Neural progenitor cell (in vitro differentiated cells): ENCODE results near the gene HYAL3. TPM values are rescaled to one million over a fixed set of nuclear protein-coding genes. Genes with fewer than 3 reads are reported as not detected.

Experiments
- DNase-seq: peaks from one replicate; pipeline ENCODE4 v3.0.0-alpha.2; 2016; ENCODE audit warnings: low spot score
- H2AFZ ChIP-seq: fragments of 200-600 bp; sonication (generic); replicated peaks from 2 replicates; pipeline ENCODE4 v1.6.1; 2016; ENCODE audit warnings: antibody characterized with exemption
- H3F3A ChIP-seq: fragments of 200-600 bp; sonication (generic); 2 replicates; pipeline ENCODE4 v1.6.1; 2016; ENCODE audit warnings: antibody characterized with exemption, low read depth
- H3K27ac ChIP-seq: fragments of 200-600 bp; sonication (generic); 2 replicates; pipeline ENCODE4 v1.5.1; 2016; ENCODE audit warnings: mild to moderate bottlenecking
- H3K27me3 ChIP-seq: fragments of 200-600 bp; sonication (generic); 2 replicates; pipeline ENCODE4 v1.6.1; 2016; ENCODE audit warnings: mild to moderate bottlenecking, moderate library complexity
- H3K36me3 ChIP-seq: fragments of 200-600 bp; sonication (generic); 2 replicates; pipeline ENCODE4 v1.5.1; 2016
- H3K4me1 ChIP-seq: fragments of 200-600 bp; sonication (generic); 2 replicates; pipeline ENCODE4 v1.6.1; 2016; ENCODE audit warnings: mixed run types
- H3K4me2 ChIP-seq: fragments of 200-600 bp; sonication (generic); 2 replicates; pipeline ENCODE4 v1.6.1; 2016
- H3K4me3 ChIP-seq: fragments of 200-600 bp; sonication (generic); 2 replicates; pipeline ENCODE4 v1.5.1; 2016
- H3K79me2 ChIP-seq: fragments of 200-600 bp; sonication (generic); 2 replicates; pipeline ENCODE4 v1.6.1; 2016; ENCODE audit warnings: low read depth
- H3K9ac ChIP-seq: fragments of 200-600 bp; sonication (generic); 2 replicates; pipeline ENCODE4 v1.6.1; 2016
- H3K9me3 ChIP-seq: fragments of 200-600 bp; sonication (generic); 2 replicates; pipeline ENCODE4 v1.5.1; 2016; ENCODE audit warnings: low read depth
- H4K20me1 ChIP-seq: fragments of 200-600 bp; sonication (generic); 2 replicates; pipeline ENCODE4 v1.6.1; 2016; ENCODE audit warnings: low read depth
- H3K27ac Mint-ChIP-seq: 3 replicates; pipeline ENCODE4 v1.8.0; 2021; ENCODE audit warnings: mixed read lengths
- H3K27me3 Mint-ChIP-seq: 2 replicates; pipeline ENCODE4 v1.8.0; 2022; ENCODE audit warnings: low read depth, mild to moderate bottlenecking, inconsistent platforms, moderate library complexity, mixed read lengths; ENCODE audit not compliant: insufficient read depth
- H3K36me3 Mint-ChIP-seq: 3 replicates; pipeline ENCODE4 v1.8.0; 2021; ENCODE audit warnings: mixed read lengths
- H3K4me1 Mint-ChIP-seq: 3 replicates; pipeline ENCODE4 v1.8.0; 2021; ENCODE audit warnings: mixed read lengths
- H3K4me3 Mint-ChIP-seq: 3 replicates; pipeline ENCODE4 v1.8.0; 2021; ENCODE audit warnings: mild to moderate bottlenecking, moderate library complexity, mixed read lengths
- H3K9me3 Mint-ChIP-seq: 3 replicates; pipeline ENCODE4 v1.8.0; 2020; ENCODE audit warnings: mixed read lengths
- EZH2 ChIP-seq: fragments of 200-600 bp; sonication (generic); IDR thresholded peaks from 2 replicates; pipeline ENCODE4 v1.6.1; 2017; ENCODE audit warnings: antibody characterized with exemption, mild to moderate bottlenecking, moderate library complexity
- EZH2phosphoT487 ChIP-seq: fragments of 200-600 bp; sonication (generic); IDR thresholded peaks from 2 replicates; pipeline ENCODE4 v1.6.1; 2017; ENCODE audit warnings: antibody characterized with exemption
- total RNA-seq: library from RNA; depleted of rRNA; stranded (reverse); fragments of >200 nt; gene quantifications from 2 replicates; pipeline ENCODE4 v1.2.3, GENCODE V29; 2015; ENCODE audit warnings: low replicate concordance
- TF ChIP-seq, protein P1 (sequence below): fragments of 200-600 bp; sonication (generic); IDR thresholded peaks from 2 replicates; pipeline ENCODE4 v1.5.1; 2017; ENCODE audit warnings: antibody characterized with exemption, mild to moderate bottlenecking

Gene HYAL3
- total RNA-seq, 1 donor from 2014 or later, result 2.2 TPM

DNA sequence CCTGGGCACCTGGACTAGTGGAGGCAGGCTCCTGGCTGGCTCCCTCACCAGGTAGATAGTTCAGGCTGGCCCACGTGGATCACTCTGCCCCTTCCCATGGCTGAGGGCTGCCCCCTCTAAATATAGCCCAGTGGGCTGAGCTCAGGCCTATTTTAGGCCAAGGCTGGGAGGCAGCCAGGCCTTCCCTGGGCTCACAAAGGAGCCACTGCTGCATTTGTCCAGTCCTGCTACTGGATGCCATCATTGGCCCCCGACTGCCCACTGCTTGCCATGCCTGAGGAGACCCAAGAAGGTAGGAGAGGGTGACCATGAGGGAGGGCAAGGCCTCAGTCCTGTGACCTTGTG is 20.4 kb downstream of the HYAL3 start, which contains the start of gene LSMEM2:
Gene LSMEM2 (plus strand): TSS at position 208 of the 345 bp plus-strand sequence. CDS start 27 bp downstream, at position 235.
- peaks cover 20% of the 10 kb centered on the region for H3K27me3 Mint-ChIP-seq
- no peaks in the 10 kb centered on the region for H3K79me2 ChIP-seq
- no peak within 1 kb of the TSS for H2AFZ ChIP-seq
- H3K9me3 ChIP-seq, result no peaks in the 10 kb centered on the region
- no peaks in the 10 kb centered on the region for H4K20me1 ChIP-seq
- no peak within 1 kb of the TSS for H3K27ac ChIP-seq
- H3K4me1 ChIP-seq, result peaks cover 4% of the 10 kb centered on the region
- TF ChIP-seq EZH2 (no peak), EZH2phosphoT487 (no peak)
- TF ChIP-seq, protein P1, sequence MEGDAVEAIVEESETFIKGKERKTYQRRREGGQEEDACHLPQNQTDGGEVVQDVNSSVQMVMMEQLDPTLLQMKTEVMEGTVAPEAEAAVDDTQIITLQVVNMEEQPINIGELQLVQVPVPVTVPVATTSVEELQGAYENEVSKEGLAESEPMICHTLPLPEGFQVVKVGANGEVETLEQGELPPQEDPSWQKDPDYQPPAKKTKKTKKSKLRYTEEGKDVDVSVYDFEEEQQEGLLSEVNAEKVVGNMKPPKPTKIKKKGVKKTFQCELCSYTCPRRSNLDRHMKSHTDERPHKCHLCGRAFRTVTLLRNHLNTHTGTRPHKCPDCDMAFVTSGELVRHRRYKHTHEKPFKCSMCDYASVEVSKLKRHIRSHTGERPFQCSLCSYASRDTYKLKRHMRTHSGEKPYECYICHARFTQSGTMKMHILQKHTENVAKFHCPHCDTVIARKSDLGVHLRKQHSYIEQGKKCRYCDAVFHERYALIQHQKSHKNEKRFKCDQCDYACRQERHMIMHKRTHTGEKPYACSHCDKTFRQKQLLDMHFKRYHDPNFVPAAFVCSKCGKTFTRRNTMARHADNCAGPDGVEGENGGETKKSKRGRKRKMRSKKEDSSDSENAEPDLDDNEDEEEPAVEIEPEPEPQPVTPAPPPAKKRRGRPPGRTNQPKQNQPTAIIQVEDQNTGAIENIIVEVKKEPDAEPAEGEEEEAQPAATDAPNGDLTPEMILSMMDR, result no peak
- H3K4me1 Mint-ChIP-seq, result peaks cover 19% of the 10 kb centered on the region
- no peak within 1 kb of the TSS for H3K4me3 Mint-ChIP-seq
- no peak within 1 kb of the TSS for H3K9ac ChIP-seq
- no peaks in the 10 kb centered on the region for H3K9me3 Mint-ChIP-seq
- no peak for DNase-seq
- H3K27me3 ChIP-seq, result peaks cover 48% of the 10 kb centered on the region
- no peak within 1 kb of the TSS for H3K4me3 ChIP-seq
- H3K36me3 Mint-ChIP-seq, result no peaks in the 10 kb centered on the region
- peak within 1 kb of the TSS; percentile 46 for H3K27ac Mint-ChIP-seq
- H3F3A ChIP-seq, result peaks cover 7% of the 10 kb centered on the region
- H3K36me3 ChIP-seq, result no peaks in the 10 kb centered on the region
- H3K4me2 ChIP-seq, result no peak within 1 kb of the TSS

- Mint-ChIP-seq H3K4me3 (no peak overlapping the region), H3K4me1 (peaks cover 19% of the 10 kb centered on the region), H3K27ac (peak overlapping the region; percentile 46), H3K36me3 (no peaks in the 10 kb centered on the region), H3K27me3 (peaks cover 20% of the 10 kb centered on the region), H3K9me3 (no peaks in the 10 kb centered on the region)
- Histone ChIP-seq H3K36me3 (no peaks in the 10 kb centered on the region), H3K4me3 (no peak overlapping the region), H2AFZ (no peak overlapping the region), H3K9me3 (no peaks in the 10 kb centered on the region), H3F3A (peaks cover 7% of the 10 kb centered on the region), H3K4me1 (peaks cover 6% of the 10 kb centered on the region), H4K20me1 (no peaks in the 10 kb centered on the region), H3K79me2 (no peaks in the 10 kb centered on the region), H3K27me3 (peaks cover 53% of the 10 kb centered on the region), H3K4me2 (no peak overlapping the region), H3K9ac (no peak overlapping the region), H3K27ac (no peak overlapping the region)
- DNase-seq, result no peak
- TF ChIP-seq EZH2phosphoT487, result no peak
- TF ChIP-seq, protein P1, result no peak
- no peak for TF ChIP-seq EZH2
Measured at GRCh38 chr3:50278123-50278879, 20.9 kb downstream of the HYAL3 start.

DNA sequence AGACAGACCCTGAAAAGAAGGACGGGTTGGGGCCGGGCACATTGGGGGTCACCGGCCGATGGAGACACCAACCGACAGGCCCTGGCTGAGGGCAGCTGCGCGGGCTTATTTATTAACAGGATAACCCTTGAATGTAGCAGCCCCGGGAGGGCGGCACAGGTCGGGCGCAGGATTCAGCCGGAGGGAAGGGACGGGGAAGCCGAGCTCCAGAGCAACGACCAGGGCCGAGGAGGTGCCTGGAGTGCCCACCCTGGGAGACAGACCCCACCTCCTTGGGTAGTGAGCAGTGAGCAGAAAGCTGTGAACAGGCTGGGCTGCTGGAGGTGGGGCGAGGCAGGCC is 22.5 kb downstream of the HYAL3 start:
- DNase-seq, result no peak
- H3F3A ChIP-seq, result peaks cover 7% of the 10 kb centered on the region
- peaks cover 9% of the 10 kb centered on the region for H3K4me1 ChIP-seq
- Mint-ChIP-seq H3K4me1 (peaks cover 27% of the 10 kb centered on the region), H3K27ac (no peak overlapping the region), H3K27me3 (peaks cover 17% of the 10 kb centered on the region), H3K4me3 (no peak overlapping the region), H3K36me3 (no peaks in the 10 kb centered on the region), H3K9me3 (no peaks in the 10 kb centered on the region)
- H3K27me3 ChIP-seq, result peaks cover 59% of the 10 kb centered on the region
- no peaks in the 10 kb centered on the region for H4K20me1 ChIP-seq
- no peak overlapping the region for H3K9ac ChIP-seq
- H3K4me3 ChIP-seq, result no peak overlapping the region
- no peak overlapping the region for H3K4me2 ChIP-seq
- H3K79me2 ChIP-seq, result no peaks in the 10 kb centered on the region
- no peak overlapping the region for H3K27ac ChIP-seq
- no peak overlapping the region for H2AFZ ChIP-seq
- no peak for TF ChIP-seq EZH2phosphoT487
- no peaks in the 10 kb centered on the region for H3K9me3 ChIP-seq
- H3K36me3 ChIP-seq, result no peaks in the 10 kb centered on the region

DNA sequence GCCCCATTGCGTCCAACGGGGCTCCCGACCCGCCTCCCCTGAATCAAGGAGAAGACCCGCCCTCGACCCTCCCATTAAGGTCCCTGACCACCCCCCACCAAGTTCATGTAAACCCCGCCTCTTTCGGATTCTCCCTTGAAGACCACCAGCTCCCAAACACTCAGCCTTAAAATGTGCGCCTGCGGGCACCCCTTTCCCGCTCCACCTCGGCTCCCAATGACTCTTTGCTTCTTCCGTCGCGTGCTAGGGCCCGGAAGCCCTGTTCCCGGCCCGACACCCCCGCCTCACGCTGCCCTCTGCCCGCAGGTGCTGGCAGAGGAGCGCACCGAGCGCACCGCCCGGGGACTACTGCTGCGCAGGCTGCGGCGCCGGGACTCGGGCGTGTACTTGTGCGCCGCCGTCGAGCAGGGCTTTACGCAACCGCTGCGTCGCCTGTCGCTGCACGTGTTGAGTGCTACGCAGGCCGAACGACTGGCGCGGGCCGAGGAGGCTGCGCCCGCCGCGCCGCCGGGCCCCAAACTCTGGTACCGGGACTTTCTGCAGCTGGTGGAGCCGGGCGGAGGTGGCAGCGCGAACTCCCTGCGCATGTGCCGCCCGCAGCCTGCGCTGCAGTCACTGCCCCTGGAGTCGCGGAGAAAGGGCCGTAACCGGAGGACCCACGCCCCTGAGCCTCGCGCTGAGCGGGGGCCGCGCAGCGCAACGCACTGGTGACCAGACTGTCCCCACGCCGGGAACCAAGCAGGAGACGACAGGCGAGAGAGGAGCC is 23.0 kb downstream of the HYAL3 start:
- H3K4me2 ChIP-seq, result peak overlapping the region; percentile 88
- H3K36me3 Mint-ChIP-seq, result no peaks in the 10 kb centered on the region
- peak overlapping the region; percentile 48 for H3K4me3 ChIP-seq
- peaks cover 7% of the 10 kb centered on the region for H3F3A ChIP-seq
- TF ChIP-seq EZH2, result peak; percentile 66
- no peak for TF ChIP-seq EZH2phosphoT487
- peaks cover 33% of the 10 kb centered on the region for H3K4me1 Mint-ChIP-seq
- peak overlapping the region; percentile 73 for H3K4me3 Mint-ChIP-seq
- no peak overlapping the region for H3K27ac Mint-ChIP-seq
- peaks cover 17% of the 10 kb centered on the region for H3K27me3 Mint-ChIP-seq
- H3K27ac ChIP-seq, result no peak overlapping the region
- H3K27me3 ChIP-seq, result peaks cover 59% of the 10 kb centered on the region
- no peaks in the 10 kb centered on the region for H3K36me3 ChIP-seq
- no peaks in the 10 kb centered on the region for H3K9me3 Mint-ChIP-seq
- DNase-seq, result peak; percentile 49
- no peaks in the 10 kb centered on the region for H3K9me3 ChIP-seq
- H3K79me2 ChIP-seq, result no peaks in the 10 kb centered on the region
- H4K20me1 ChIP-seq, result no peaks in the 10 kb centered on the region
- peaks cover 9% of the 10 kb centered on the region for H3K4me1 ChIP-seq
- H2AFZ ChIP-seq, result no peak overlapping the region
- no peak overlapping the region for H3K9ac ChIP-seq
